Memory B cell (primary cell): ENCODE measurements around the gene DDIT3.
A peak's percentile ranks its signal among the peaks of the same experiment; 100 is the strongest.
"Not testable (repeated sequence)": the region's sequence is repeated elsewhere in the genome, so short reads cannot be mapped to it uniquely, and the experiment has no call there.

Source experiments
- ATAC-seq: fragments of 150-1000 bp; cut with Tn5 transposase; 2 replicates; pipeline ENCODE4 v1.10.0; 2021; ENCODE audit warnings: low read depth, mild to moderate bottlenecking, moderate library complexity
- DNase-seq, 2 donors: peaks; one replicate each; pipeline ENCODE4 v3.0.0; 2022; ENCODE audit warnings: low spot score in 2 of 2
- H3K27ac Mint-ChIP-seq: one replicate; pipeline ENCODE4 v1.8.0; 2022; ENCODE audit warnings: mild to moderate bottlenecking, moderate library complexity, mixed read lengths
- H3K27me3 Mint-ChIP-seq: one replicate; pipeline ENCODE4 v1.8.0; 2022; ENCODE audit warnings: mixed read lengths
- H3K36me3 Mint-ChIP-seq: one replicate; pipeline ENCODE4 v1.8.0; 2022; ENCODE audit warnings: mild to moderate bottlenecking, mixed read lengths
- H3K4me1 Mint-ChIP-seq: one replicate; pipeline ENCODE4 v1.8.0; 2022; ENCODE audit warnings: mixed read lengths
- H3K4me3 Mint-ChIP-seq: one replicate; pipeline ENCODE4 v1.8.0; 2022; ENCODE audit warnings: mild to moderate bottlenecking, moderate library complexity, mixed read lengths
- H3K9me3 Mint-ChIP-seq: one replicate; pipeline ENCODE4 v1.8.0; 2022; ENCODE audit warnings: mixed read lengths

Gene DDIT3

DNA sequence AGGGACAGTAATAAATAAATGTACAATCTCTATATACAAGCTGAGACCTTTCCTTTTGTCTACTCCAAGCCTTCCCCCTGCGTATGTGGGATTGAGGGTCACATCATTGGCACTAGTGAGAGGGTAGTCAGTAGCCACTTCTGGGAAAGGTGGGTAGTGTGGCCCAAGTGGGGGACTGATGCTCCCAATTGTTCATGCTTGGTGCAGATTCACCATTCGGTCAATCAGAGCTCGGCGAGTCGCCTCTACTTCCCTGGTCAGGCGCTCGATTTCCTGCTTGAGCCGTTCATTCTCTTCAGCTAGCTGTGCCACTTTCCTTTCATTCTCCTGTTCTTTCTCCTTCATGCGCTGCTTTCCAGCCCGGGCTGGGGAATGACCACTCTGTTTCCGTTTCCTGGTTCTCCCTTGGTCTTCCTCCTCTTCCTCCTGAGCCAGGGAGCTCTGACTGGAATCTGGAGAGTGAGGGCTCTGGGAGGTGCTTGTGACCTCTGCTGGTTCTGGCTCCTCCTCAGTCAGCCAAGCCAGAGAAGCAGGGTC is 3.6 kb downstream of the DDIT3 start:
- Mint-ChIP-seq H3K9me3 (no peaks in the 10 kb centered on the region), H3K4me1 (peaks cover 22% of the 10 kb centered on the region), H3K27ac (peak overlapping the region; percentile 83), H3K4me3 (no peak overlapping the region), H3K36me3 (peaks cover 41% of the 10 kb centered on the region), H3K27me3 (no peaks in the 10 kb centered on the region)
- no peak for DNase-seq
- no peak for ATAC-seq

DNA sequence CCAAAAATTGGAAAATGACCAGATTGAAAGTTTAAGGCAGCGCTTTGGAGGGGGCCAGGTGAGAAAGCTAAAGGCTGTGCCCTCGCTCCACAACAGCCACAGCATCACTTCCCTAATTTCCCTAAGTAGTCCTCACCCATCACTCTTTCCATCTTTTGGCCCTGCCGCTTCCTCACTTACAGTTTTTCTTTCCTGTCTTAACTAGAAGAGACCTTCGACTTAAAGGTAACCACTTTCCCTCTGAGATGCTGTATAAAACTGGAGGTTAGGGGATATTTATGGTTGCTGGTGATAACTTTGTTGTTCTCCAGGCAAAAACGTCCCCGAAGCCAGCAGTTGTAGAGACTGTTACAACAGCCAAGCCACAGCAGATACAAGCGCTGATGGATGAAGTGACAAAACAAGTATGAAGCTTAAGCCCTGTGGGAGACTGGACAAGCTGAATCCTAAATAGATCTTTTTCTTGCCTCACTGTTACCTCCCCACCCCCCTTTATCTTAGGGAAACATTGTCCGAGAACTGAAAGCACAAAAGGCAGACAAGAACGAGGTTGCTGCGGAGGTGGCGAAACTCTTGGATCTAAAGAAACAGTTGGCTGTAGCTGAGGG is 4.3 kb downstream of the DDIT3 start:
- ATAC-seq (no peak), DNase-seq (no peak)
- Mint-ChIP-seq H3K9me3 (no peaks in the 10 kb centered on the region), H3K27ac (no peak overlapping the region), H3K4me1 (peaks cover 19% of the 10 kb centered on the region), H3K27me3 (no peaks in the 10 kb centered on the region), H3K36me3 (peaks cover 41% of the 10 kb centered on the region), H3K4me3 (no peak overlapping the region)

DNA sequence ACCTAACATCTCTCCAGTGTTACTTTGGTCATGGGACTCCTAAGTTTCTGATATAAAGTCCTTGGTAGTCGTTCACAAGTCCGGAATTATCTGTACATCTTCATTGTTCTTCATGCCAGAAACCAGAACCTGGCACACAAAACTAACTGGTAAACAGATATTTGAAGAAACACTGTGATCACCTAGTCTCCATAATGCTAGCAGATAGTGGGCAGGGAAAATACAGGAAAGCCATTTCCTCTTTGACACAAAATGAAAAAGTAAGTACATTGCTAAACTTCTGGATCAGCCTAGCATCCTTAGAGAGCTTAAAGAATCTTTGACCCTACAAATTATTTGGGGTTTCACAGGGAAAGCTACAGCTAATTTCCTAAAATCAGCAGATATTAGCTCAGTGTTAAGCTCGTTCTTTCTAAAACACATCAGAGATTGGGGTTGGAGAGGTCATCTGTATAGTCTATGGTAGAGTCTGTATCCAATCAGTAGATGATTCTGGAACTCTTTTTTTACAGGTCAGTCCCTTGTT is 4.8 kb downstream of the DDIT3 start:
- H3K9me3 Mint-ChIP-seq: no peaks in the 10 kb centered on the region
- peaks cover 41% of the 10 kb centered on the region for H3K36me3 Mint-ChIP-seq
- H3K4me3 Mint-ChIP-seq: no peak overlapping the region
- no peak overlapping the region for H3K27ac Mint-ChIP-seq
- no peaks in the 10 kb centered on the region for H3K27me3 Mint-ChIP-seq
- H3K4me1 Mint-ChIP-seq: peaks cover 19% of the 10 kb centered on the region
- ATAC-seq (no peak), DNase-seq (no peak)

DNA sequence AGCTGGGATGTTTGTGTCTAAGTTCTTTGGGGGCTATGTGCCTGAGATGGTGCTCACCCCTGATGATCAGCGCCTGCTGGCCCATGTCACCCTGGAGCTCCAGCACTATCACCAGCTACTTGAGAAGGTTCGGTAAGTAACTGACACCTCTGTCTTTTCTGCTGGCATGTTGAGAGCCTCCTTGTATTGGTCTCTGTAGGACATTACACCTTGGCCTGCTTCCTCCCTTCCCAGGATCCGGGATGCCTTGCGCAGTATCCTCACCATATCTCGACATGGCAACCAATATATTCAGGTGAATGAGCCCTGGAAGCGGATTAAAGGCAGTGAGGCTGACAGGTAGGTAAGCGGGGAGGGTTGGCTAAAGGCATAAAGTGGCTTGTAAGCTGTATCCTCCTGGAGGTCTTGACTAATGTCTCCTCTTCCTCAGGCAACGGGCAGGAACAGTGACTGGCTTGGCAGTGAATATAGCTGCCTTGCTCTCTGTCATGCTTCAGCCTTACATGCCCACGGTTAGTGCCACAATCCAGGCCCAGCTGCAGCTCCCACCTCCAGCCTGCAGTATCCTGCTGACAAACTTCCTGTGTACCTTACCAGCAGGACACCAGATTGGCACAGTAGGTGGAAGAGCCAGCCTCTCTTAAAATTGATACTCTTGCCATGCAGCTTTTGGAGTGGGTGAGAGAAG is 5.5 kb downstream of the DDIT3 start:
- no peak for ATAC-seq
- Mint-ChIP-seq H3K4me3 (no peak overlapping the region), H3K27ac (no peak overlapping the region), H3K9me3 (no peaks in the 10 kb centered on the region), H3K27me3 (no peaks in the 10 kb centered on the region), H3K36me3 (peaks cover 41% of the 10 kb centered on the region), H3K4me1 (peaks cover 19% of the 10 kb centered on the region)
- DNase-seq: no peak

DNA sequence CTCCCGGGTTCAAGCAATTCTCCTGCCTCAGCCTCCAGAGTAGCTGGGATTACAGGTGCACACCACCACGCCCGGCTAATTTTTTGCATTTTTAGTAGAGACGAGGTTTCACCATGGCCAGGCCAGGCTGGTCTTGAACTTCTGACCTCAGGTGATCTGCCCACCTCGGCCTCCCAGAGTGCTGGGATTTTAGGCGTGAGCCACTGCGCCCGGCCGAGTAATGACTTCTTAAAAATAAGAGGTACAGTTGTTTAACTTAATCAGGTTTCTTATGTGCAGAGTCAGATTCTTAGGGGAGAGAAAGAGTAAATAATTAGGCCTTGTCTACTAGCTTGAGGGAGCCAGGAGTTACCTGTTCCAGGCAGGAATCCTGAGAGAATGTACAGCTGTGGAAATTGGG is 6.1 kb downstream of the DDIT3 start:
- not testable (repeated sequence) for H3K27ac Mint-ChIP-seq, H3K4me3 Mint-ChIP-seq, H3K27me3 Mint-ChIP-seq, DNase-seq, H3K9me3 Mint-ChIP-seq, ATAC-seq
- Mint-ChIP-seq H3K4me1 (peaks cover 16% of the 10 kb centered on the region), H3K36me3 (peaks cover 43% of the 10 kb centered on the region)

DNA sequence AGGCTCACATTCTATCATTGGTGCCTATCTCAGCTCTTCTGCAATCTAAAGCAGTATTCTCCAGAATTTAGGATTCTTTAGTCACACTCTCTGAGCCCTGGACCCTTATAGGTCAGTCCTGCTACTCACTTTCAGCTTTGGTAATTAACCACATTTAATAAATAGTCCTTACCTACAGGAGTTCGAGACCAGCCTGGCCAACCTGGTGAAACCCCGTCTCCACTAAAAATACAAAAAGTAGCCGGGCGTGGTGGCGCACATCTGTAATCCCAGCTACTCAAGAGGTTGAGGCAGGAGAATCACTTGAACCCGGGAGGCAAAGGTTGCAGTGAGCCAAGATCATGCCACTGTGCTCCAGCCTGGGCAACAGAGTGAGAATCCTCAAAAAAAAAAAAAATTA is 6.6 kb downstream of the DDIT3 start:
- H3K4me3 Mint-ChIP-seq, H3K27ac Mint-ChIP-seq, ATAC-seq, DNase-seq, H3K9me3 Mint-ChIP-seq, H3K27me3 Mint-ChIP-seq: not testable (repeated sequence)
- Mint-ChIP-seq H3K36me3 (peaks cover 41% of the 10 kb centered on the region), H3K4me1 (peaks cover 11% of the 10 kb centered on the region)

DNA sequence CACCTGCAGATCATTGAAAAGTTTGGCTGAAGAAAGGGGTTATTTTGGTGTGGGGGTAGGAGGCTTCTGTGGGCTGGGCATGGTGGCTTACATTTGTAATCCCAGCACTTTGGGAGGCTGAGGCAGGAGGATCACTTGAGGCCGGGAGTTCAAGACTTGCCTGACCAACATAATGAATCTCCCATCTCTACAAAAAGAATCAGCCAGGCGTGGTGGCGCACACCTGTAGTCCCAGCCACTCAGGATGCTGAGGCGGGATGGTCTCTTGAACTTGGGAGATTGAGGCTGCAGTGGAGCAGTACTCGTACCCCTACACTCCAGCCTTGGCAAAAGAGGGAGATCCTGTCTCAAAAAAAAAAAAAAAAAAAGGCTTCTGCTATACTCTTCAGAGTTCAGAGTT is 7.0 kb downstream of the DDIT3 start:
- DNase-seq: no peak
- peak overlapping the region; percentile 40 for H3K27ac Mint-ChIP-seq
- H3K4me1 Mint-ChIP-seq: peaks cover 8% of the 10 kb centered on the region
- no peaks in the 10 kb centered on the region for H3K9me3 Mint-ChIP-seq
- H3K27me3 Mint-ChIP-seq: no peaks in the 10 kb centered on the region
- no peak overlapping the region for H3K4me3 Mint-ChIP-seq
- H3K36me3 Mint-ChIP-seq: peaks cover 38% of the 10 kb centered on the region
- ATAC-seq: no peak

DNA sequence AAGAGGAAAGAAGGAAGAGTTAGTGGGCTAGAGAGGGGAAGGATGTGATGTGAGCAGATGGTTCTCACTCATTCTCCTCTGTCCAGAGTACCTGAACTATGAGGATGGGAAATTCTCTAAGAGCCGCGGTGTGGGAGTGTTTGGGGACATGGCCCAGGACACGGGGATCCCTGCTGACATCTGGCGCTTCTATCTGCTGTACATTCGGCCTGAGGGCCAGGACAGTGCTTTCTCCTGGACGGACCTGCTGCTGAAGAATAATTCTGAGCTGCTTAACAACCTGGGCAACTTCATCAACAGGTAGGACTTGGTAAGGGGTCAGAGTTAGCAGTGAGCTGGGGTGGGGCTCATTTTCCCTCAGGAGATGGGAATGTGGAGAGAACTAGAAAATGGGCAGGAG is 7.6 kb downstream of the DDIT3 start:
- ATAC-seq (no peak), DNase-seq (no peak)
- H3K4me1 Mint-ChIP-seq: peaks cover 4% of the 10 kb centered on the region
- no peaks in the 10 kb centered on the region for H3K9me3 Mint-ChIP-seq
- H3K36me3 Mint-ChIP-seq: peaks cover 37% of the 10 kb centered on the region
- H3K4me3 Mint-ChIP-seq: no peak overlapping the region
- H3K27ac Mint-ChIP-seq: peak overlapping the region; percentile 40
- H3K27me3 Mint-ChIP-seq: no peaks in the 10 kb centered on the region

DNA sequence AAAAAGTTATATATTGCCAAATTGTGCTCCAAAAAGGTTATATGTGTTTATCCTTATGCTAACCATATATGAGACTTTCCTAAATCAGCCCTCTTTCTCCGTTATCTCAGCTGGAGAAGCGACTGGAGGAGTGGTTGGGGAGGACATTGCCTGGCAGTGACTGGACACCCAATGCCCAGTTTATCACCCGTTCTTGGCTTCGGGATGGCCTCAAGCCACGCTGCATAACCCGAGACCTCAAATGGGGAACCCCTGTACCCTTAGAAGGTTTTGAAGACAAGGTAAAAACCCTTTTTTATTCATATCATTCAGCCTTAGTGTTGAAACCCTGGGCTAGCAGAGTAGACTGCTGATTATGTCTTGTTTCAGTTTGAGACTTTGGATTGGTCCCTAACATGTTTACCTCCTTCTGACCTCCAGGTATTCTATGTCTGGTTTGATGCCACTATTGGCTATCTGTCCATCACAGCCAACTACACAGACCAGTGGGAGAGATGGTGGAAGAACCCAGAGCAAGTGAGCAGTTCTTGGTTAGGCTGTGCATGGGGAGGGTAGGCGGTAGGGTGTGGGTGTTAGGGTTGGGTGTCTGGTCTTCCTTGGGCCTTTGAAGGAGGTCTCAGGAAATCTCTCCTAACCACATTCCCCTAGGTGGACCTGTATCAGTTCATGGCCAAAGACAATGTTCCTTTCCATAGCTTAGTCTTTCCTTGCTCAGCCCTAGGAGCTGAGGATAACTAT is 8.6 kb downstream of the DDIT3 start:
- Mint-ChIP-seq H3K27ac (peak overlapping the region; percentile 24), H3K4me3 (no peak overlapping the region), H3K27me3 (no peaks in the 10 kb centered on the region), H3K36me3 (peaks cover 31% of the 10 kb centered on the region), H3K9me3 (no peaks in the 10 kb centered on the region), H3K4me1 (peaks cover 2% of the 10 kb centered on the region)
- DNase-seq: no peak
- no peak for ATAC-seq

DNA sequence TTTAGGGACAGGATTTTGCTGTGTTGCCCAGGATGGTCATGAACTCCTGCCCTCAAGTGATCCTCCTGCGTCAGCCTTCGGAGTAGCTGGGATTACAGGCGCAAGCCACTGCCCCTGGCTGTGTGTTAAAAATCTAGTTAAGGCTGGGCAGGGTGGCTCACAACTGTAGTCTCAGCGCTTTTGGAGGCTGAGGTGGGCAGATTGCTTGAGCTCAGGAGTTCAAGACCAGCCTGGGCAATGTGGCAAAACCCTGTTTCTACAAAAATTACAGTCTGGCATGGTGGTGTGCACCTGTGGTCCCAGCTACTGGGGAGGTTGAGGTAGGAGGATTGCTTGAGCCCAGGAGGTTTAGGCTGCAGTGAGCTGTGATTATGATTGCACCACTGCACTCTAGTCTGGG is 9.2 kb downstream of the DDIT3 start:
- no peak for ATAC-seq
- Mint-ChIP-seq H3K4me3 (no peak overlapping the region), H3K27ac (no peak overlapping the region), H3K4me1 (peaks cover 2% of the 10 kb centered on the region), H3K9me3 (no peaks in the 10 kb centered on the region), H3K36me3 (peaks cover 30% of the 10 kb centered on the region), H3K27me3 (no peaks in the 10 kb centered on the region)
- no peak for DNase-seq

DNA sequence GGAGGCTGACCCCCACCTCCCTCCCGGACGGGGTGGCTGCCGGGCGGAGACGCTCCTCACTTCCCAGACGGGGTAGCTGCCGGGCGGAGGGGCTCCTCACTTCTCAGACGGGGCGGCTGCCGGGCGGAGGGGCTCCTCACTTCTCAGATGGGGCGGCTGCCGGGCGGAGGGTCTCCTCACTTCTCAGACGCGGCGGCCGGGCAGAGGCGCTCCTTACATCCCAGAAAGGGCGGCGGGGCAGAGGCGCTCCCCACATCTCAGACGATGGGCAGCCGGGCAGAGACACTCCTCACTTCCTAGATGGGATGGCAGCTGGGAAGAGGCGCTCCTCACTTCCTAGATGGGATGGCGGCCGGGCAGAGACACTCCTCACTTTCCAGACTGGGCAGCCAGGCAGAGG is 12.5 kb downstream of the DDIT3 start:
- H3K4me3 Mint-ChIP-seq, ATAC-seq, H3K4me1 Mint-ChIP-seq, H3K27ac Mint-ChIP-seq, H3K9me3 Mint-ChIP-seq, H3K27me3 Mint-ChIP-seq, DNase-seq: not testable (repeated sequence)
- H3K36me3 Mint-ChIP-seq: peaks cover 20% of the 10 kb centered on the region

DNA sequence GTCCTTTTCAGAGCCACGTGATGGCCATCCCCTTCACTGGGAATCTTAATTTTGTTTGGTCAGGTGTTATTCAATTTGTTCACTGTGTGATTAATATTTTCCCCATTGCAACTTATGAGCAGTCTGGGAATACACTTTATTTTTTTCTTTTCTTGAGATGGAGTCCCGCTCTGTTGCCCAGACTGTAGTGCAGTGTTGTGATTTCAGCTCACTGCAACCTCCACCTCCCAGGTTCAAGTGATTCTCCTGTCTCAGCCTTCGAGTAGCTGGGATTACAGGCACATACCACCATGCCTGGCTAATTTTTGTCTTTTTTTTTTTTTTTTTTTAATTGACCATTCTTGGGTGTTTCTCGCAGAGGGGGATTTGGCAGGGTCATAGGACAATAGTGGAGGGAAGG is 13.8 kb downstream of the DDIT3 start:
- DNase-seq, ATAC-seq, H3K4me1 Mint-ChIP-seq, H3K4me3 Mint-ChIP-seq, H3K9me3 Mint-ChIP-seq, H3K27ac Mint-ChIP-seq, H3K27me3 Mint-ChIP-seq: not testable (repeated sequence)
- H3K36me3 Mint-ChIP-seq: peaks cover 16% of the 10 kb centered on the region

DNA sequence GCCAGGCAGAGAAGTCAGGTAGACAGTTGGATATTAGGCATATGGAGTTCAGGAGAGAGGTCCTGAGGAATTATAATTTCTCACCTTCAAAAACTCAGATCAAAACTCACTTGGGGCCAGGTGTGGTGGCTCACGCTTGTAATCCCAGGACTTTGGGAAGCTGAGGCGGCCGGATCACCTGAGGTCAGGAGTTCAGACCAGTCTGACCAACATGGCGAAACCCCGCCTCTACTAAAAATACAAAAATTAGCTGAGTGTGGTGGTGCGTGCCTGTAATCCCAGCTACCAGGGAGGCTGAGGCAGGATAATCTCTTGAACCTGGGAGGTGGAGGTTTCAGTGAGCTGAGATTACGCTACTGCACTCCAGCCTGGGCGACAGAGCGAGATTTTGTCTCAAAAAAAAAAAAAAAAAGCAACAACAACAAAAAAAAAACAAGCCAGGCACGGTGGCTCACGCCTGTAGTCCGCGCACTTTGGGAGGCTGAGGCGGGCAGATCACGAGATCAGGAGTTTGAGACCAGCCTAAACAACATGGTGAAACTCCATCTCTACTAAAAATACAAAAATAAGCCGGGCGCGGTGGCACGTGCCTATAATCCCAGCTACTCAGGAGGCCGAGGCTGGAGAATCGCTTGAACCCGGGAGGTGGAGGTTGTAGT is 17.9 kb downstream of the DDIT3 start:
- not testable (repeated sequence) for H3K27me3 Mint-ChIP-seq, H3K9me3 Mint-ChIP-seq

DNA sequence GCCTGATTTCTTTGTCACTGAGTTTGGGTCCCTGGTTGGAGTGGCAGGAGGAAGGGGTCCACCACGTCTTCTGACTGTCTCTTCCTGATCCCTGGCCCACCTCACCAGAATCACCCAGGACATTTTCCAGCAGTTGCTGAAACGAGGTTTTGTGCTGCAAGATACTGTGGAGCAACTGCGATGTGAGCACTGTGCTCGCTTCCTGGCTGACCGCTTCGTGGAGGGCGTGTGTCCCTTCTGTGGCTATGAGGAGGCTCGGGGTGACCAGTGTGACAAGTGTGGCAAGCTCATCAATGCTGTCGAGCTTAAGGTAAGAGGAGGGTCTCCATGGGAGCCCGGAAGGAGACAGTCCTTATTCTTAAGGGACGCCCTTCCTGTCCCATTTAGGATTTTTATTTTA is 20.1 kb downstream of the DDIT3 start:
- Mint-ChIP-seq H3K36me3 (peaks cover 35% of the 10 kb centered on the region), H3K9me3 (no peaks in the 10 kb centered on the region), H3K4me3 (no peak overlapping the region), H3K27me3 (no peaks in the 10 kb centered on the region), H3K4me1 (peaks cover 15% of the 10 kb centered on the region), H3K27ac (peak overlapping the region; percentile 61)
- no peak for ATAC-seq
- no peak for DNase-seq

More for the DNA sequence above, 17.9 kb downstream of the DDIT3 start:
- Mint-ChIP-seq H3K36me3 (peaks cover 31% of the 10 kb centered on the region), H3K27ac (peak overlapping the region; percentile 58)
- not testable (repeated sequence) for H3K4me1 Mint-ChIP-seq, ATAC-seq, DNase-seq, H3K4me3 Mint-ChIP-seq
